GM12878 (cell line): ENCODE measurements around the gene TMEM186. TPM values are rescaled to one million over a fixed set of nuclear protein-coding genes. Genes with fewer than 3 reads are reported as not detected.

Experiments
- ATAC-seq: fragments of 200-7000 bp; cut with Tn5 transposase; 3 replicates; pipeline ENCODE4 v1.9.1; 2020; ENCODE audit warnings: mild to moderate bottlenecking, moderate library complexity
- BruUV-seq: library from RNA; stranded (reverse); fragments of 400-500 nt; replicated peaks from 2 replicates; lab custom pipeline; 2021; lab: Mats Ljungman, UMichigan
- CTCF ChIA-PET: fragments of 300-600 bp; sonication (Branson Sonifier 250); formaldehyde crosslinking; extraction: SDS; loops from one replicate; lab custom pipeline; 2021; ENCODE audit warnings: inconsistent platforms; lab: Yijun Ruan, JAX
- POLR2A ChIA-PET: fragments of 350-600 bp; formaldehyde crosslinking; extraction: SDS; loops from one replicate; lab custom pipeline; 2021; ENCODE audit warnings: inconsistent platforms; lab: Charles Lee
- RAD21 ChIA-PET: fragments of 300-600 bp; sonication (Branson Sonifier 250); formaldehyde crosslinking; loops from one replicate; lab custom pipeline; 2023; ENCODE audit warnings: antibody characterized with exemption; ENCODE audit not compliant: unreplicated experiment; lab: Charles Lee
- SMC1A ChIA-PET: fragments of 300-600 bp; sonication (Branson Sonifier 250); formaldehyde crosslinking; loops from one replicate; lab custom pipeline; 2023; ENCODE audit not compliant: unreplicated experiment, uncharacterized antibody; lab: Charles Lee
- DNase-seq: peaks from one replicate; pipeline ENCODE4 v3.0.0-alpha.2; 2011; ENCODE audit warnings: low read depth, low spot score
- FAIRE-seq: peaks from 3 replicates; lab custom pipeline; 2011; peaks lifted over from hg19 to GRCh38; lab: Jason Lieb, UNC
- H2AFZ ChIP-seq: 2 replicates; pipeline ENCODE4 v1.6.0; 2011; ENCODE audit warnings: low read depth, low read length, control low read depth; ENCODE audit not compliant: control insufficient read depth
- H3K27ac ChIP-seq: 2 replicates; pipeline ENCODE4 v1.5.1; 2011; ENCODE audit warnings: control low read depth; ENCODE audit not compliant: control insufficient read depth, insufficient read depth
- H3K27me3 ChIP-seq, 2 experiments: replicated peaks in 1 of 2; 2 replicates each; pipeline versions ENCODE4 v1.6.0 to v1.6.1; 2011; ENCODE audit warnings: low read length in 1 of 2; ENCODE audit not compliant: control insufficient read depth in 2 of 2, insufficient read depth in 2 of 2
- H3K36me3 ChIP-seq, 2 experiments: 2 replicates each; pipeline ENCODE4 v1.5.1; 2011; ENCODE audit warnings: low read length in 1 of 2; ENCODE audit not compliant: control insufficient read depth in 2 of 2, insufficient read depth in 2 of 2
- H3K4me1 ChIP-seq: 2 replicates; pipeline ENCODE4 v1.6.1; 2011; ENCODE audit warnings: mild to moderate bottlenecking, low read length, moderate library complexity, mixed read lengths; ENCODE audit not compliant: control insufficient read depth, insufficient read depth
- H3K4me2 ChIP-seq: 2 replicates; pipeline ENCODE4 v1.6.0; 2011; ENCODE audit warnings: control low read depth; ENCODE audit not compliant: control insufficient read depth, insufficient read depth
- H3K4me3 ChIP-seq: fragments of 200-600 bp; sonication (generic); 2 replicates; pipeline ENCODE4 v1.5.1; 2016
- H3K79me2 ChIP-seq: 2 replicates; pipeline ENCODE4 v1.6.0; 2011; ENCODE audit warnings: low read length; ENCODE audit not compliant: control insufficient read depth, insufficient read depth
- H3K9ac ChIP-seq: 2 replicates; pipeline ENCODE4 v1.8.0; 2011; ENCODE audit warnings: low read length, control low read depth, mixed read lengths; ENCODE audit not compliant: control insufficient read depth, insufficient read depth
- H3K9me3 ChIP-seq: replicated peaks from 3 replicates; pipeline ENCODE4 v1.5.1; 2011; ENCODE audit warnings: mild to moderate bottlenecking, low read length; ENCODE audit not compliant: control insufficient read depth, insufficient read depth
- H4K20me1 ChIP-seq: 2 replicates; pipeline ENCODE4 v1.6.0; 2011; ENCODE audit not compliant: control insufficient read depth, insufficient read depth
- CREB1 ChIP-seq: IDR thresholded peaks from 2 replicates; pipeline ENCODE4 v1.6.1; 2012; ENCODE audit warnings: low read depth, mild to moderate bottlenecking, inconsistent platforms
- KDM1A ChIP-seq: fragments of 200-600 bp; sonication (generic); IDR thresholded peaks from 2 replicates; pipeline ENCODE4 v1.6.1; 2016; ENCODE audit warnings: borderline replicate concordance
- MTA3 ChIP-seq: IDR thresholded peaks from 2 replicates; pipeline ENCODE4 v1.6.1; 2012; ENCODE audit warnings: low read length, inconsistent platforms, borderline replicate concordance
- PML ChIP-seq: IDR thresholded peaks from 2 replicates; pipeline ENCODE4 v1.6.1; 2012; ENCODE audit warnings: low read length, inconsistent platforms
- RAD21 ChIP-seq: IDR thresholded peaks from 2 replicates; pipeline ENCODE4 v1.6.1; 2011; ENCODE audit warnings: mild to moderate bottlenecking, low read depth, low read length, moderate library complexity; ENCODE audit not compliant: insufficient read depth
- WGBS: methylation state at CpG from one replicate; pipeline ENCODE4 v1.1.6; 2016; ENCODE audit warnings: low lambda C conversion rate; ENCODE audit not compliant: insufficient replicate concordance, insufficient coverage; ENCODE audit errors: missing lambda C conversion rate; 5-methylcytosine and 5-hydroxymethylcytosine counted together
- in situ Hi-C: fragments of 300-500 bp; cut with MboI; formaldehyde crosslinking; loops from 9 replicates; pipeline ENCODE4 v1.14.3; 2018; ENCODE audit warnings: mixed read lengths
- intact Hi-C: fragments of 100-400 bp; cut with micrococcal nuclease; formaldehyde crosslinking; loops from one replicate; pipeline ENCODE4 v1.14.2; 2022; ENCODE audit not compliant: unreplicated experiment
- polyA plus RNA-seq, 11 experiments: library from polyadenylated mRNA; depleted of rRNA in 4 of 11; unstranded in 6 of 11; stranded (reverse) in 5 of 11; fragments of >200 nt; fragmentation: Nextera tagmentation in 4 of 11; fragmentation: Illumina TruSeq in 1 of 11; extraction: Ambion mirVana in 4 of 11; extraction: Trizol in 1 of 11; gene quantifications; 1 replicate in 1 of 11; 2 replicates in 10 of 11; pipeline versions ENCODE4 v1.2.1 to v1.2.3, GENCODE V29; 2011 to 2016; ENCODE audit warnings: inconsistent platforms in 2 of 11, missing spikeins in 2 of 11, low read depth in 1 of 11
- total RNA-seq, 4 experiments: library from RNA; depleted of rRNA in 3 of 4; stranded (reverse); fragments of >200 nt in 3 of 4; fragmentation: Illumina TruSeq in 1 of 4; extraction: Trizol in 1 of 4; gene quantifications; 2 replicates each; pipeline versions ENCODE4 v1.2.1 to v1.2.3, GENCODE V29; 2013 to 2021

TMEM186 gene
- total and polyA plus RNA-seq, 10 of the 15 experiments (the other 5 are each of a cell fraction or from before 2014, with no cell fraction given) = 10.6 to 28.9 (median 17.0) TPM

GRCh38 chr16:8796469-8797363 lies 723 bp downstream of the TMEM186 start:
- Histone ChIP-seq H3K27ac (peak overlapping the region; percentile 71), H3K27me3 (no peaks in the 10 kb centered on the region), H2AFZ (peak overlapping the region; percentile 59), H4K20me1 (peaks cover 2% of the 10 kb centered on the region; the same call in 1 of the 2 replicates), H3K4me3 (peak overlapping the region; percentile 89), H3K4me2 (peak overlapping the region; percentile 87), H3K9ac (peak overlapping the region; percentile 86), H3K4me1 (peaks cover 10% of the 10 kb centered on the region), H3K9me3 (no peaks in the 10 kb centered on the region), H3K79me2 (peaks cover 61% of the 10 kb centered on the region), H3K36me3 (no peaks in the 10 kb centered on the region; a peak in 1 of 4 replicates)
- intact Hi-C loops = loop anchor here (1.0 to 5.0 kb wide), 5 partner anchors 72 to 336 kb away; partner anchors contain the start of gene HAPSTR1
- RAD21 ChIA-PET = interaction anchor here (0.7 to 2.8 kb wide), 7 partner anchors 9 to 84 kb away, joined by 3 to 15 read pairs (median 3); partner anchors contain the start of gene CARHSP1
- no peak for ATAC-seq
- POLR2A ChIA-PET = interaction anchor here (1.8 to 2.0 kb wide), 2 partner anchors 71 to 72 kb away, joined by 5 read pairs; partner anchors contain the start of gene CARHSP1
- no peak for FAIRE-seq
- peak; percentile 13; the same call in 1 of the 2 replicates for TF ChIP-seq CREB1
- TF ChIP-seq PML = peak; percentile 13; the same call in 1 of the 2 replicates
- no peak for TF ChIP-seq RAD21
- TF ChIP-seq MTA3 = peak; percentile 52; the same call in 1 of the 2 replicates
- no peak for TF ChIP-seq KDM1A
- SMC1A ChIA-PET = interaction anchor here (0.9 to 3.3 kb wide), 6 partner anchors 14 to 175 kb away, joined by 3 to 10 read pairs (median 4); partner anchors contain the start of gene METTL22
- CTCF ChIA-PET = interaction anchor here (0.5 to 2.1 kb wide), 8 partner anchors 30 to 338 kb away, joined by 3 to 8 read pairs (median 4); partner anchors contain the start of gene LITAFD
- TSS peak; percentile 92 for BruUV-seq
- no peak for DNase-seq
- in situ Hi-C loops = loop anchor here (5.0 kb wide), 1 partner anchor 134 kb away; no protein-coding TSS in a partner anchor
- WGBS = 41% methylated on average over 14 of the region's 14 CpGs
